ENCODE measurements around the gene UBFD1.
"Not testable (repeated sequence)": the region's sequence is repeated elsewhere in the genome, so short reads cannot be mapped to it uniquely, and the experiment has no call there.

Gene UBFD1

DNA sequence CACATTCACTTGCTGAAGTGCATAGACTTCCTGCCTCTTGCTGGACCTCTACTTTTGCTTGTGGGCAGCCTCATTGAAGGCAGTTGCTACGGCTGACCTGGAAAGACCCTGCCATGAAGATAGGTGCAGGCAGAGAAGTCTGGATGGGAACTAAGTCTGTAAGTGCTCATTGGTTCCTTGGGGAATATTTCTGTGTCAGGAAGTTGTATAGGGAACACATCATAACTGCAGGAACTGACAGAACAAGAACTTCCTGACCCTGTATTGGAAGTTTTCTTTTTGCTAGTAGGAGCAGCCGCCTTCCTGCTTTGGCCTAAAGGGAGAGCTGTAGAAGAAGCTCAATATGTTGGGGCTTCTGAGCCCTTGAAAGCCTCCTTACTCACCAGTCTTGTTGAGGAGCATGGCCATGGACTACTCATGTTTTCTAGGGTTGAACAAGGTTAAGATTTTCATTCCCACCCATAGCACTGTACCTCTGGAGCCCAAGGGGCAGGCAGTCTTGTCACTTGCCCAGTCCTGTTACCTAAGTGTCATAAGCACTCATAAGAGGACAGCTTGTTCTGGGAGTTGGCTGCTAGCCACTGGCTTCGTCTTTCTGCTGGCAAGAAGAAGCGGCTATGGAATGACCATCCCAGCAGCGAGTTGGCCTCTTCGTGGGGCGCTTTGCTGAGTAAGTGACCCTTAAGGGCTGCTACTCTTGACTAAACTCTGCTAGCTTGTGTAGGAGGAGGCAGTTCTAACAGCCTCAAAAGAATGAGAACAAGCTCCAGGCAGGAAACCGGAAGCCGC, 7.2 kb downstream of the UBFD1 start:
- DNase-seq (ENCODE audit: low read depth in 1 of 2, low spot score in 1 of 2): no peak

DNA sequence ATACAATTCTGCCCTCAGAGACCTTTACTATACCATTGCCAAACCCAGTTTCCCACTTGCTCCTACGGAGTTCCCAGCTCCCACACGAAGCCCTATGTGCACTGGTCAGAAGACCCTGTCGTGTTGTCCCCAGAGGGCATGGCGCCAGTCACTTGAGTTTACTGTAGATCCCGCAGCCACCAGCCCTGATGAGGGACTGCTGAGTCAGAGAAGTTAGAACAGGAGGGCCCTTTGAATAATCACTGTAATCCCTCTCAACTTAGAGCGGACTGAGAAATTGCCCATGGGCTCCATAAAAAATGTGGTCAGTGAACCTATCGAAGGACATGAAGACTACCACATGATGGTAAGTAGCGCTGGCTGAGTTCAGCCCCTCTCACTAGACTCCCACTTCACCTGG, 9.2 kb downstream of the UBFD1 start:
- DNase-seq (ENCODE audit: low read depth in 1 of 2, low spot score in 1 of 2): no peak

DNA sequence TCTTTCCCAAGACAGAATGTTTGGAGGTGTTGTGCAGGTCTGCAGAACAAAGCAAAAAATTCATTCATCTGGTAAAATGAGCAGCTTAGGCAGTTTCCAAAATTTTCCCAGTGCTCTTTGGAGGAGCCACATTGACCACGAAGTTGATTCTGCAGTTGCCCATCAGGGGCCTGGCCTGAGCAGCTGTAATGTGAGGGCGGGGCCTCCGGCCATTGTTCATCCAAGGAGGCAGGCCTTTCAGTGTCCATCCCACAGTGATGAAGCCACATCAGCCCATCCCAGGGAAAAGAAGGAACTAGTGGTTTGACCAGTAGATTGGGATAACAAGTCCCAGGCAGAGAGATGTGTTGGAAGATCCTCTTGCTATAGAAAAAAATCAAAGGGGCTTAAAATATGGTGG, 10.1 kb downstream of the UBFD1 start:
- no peak for DNase-seq (ENCODE audit: low read depth in 1 of 2, low spot score in 1 of 2)

DNA sequence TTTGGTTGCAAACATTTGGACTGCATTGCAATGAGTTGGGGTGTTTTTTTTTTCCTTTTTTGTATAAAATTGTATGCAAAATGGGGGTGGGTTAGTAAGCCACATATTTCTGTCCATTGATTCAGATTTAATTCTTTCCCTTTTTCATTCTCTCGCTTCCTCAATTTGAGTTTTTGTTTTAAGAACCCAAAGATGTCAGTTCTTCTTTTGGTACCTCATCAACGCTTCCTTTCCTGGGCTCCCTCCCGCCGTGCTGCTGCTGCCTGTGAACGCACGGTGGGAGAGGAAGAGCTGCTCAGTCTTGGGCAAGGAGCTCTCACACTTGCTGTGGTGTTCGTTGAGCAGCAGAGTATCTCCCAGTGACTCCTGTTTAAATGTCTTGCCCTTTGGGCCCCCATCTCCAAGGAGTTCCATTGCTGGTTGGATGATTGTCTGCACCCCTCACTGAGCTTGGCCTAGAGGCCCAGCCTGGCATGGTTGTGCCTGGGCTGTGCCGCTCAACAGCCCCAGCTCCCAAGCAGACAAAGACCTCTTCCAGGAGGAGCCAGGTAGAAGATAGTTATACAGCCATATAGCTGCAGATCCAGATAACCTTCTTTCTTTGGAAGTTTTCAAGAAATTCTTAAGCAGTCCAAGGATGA, 13.6 kb downstream of the UBFD1 start:
- DNase-seq (ENCODE audit: low read depth in 1 of 2, low spot score in 1 of 2): no peak

DNA sequence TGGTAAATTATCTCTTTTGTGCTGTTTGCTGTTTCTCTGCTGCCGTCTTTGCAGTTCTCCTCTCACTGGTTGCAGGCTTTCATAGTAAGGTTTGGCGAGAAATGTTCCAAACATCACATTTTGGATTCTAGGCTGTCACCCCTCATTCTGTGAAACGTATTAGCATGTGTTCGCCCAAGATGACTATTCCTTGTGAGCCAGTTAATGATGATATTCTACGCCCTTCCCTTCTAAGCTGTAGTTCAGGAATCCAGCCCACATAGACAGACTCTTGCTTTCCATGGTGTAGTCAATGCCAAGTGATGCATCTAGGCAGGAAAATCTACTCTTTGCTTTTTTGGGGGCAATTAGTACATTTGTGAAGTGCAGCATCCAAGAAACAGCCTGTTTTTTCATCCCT, 14.4 kb downstream of the UBFD1 start:
- no peak for DNase-seq (ENCODE audit: low read depth in 1 of 2, low spot score in 1 of 2)

DNA sequence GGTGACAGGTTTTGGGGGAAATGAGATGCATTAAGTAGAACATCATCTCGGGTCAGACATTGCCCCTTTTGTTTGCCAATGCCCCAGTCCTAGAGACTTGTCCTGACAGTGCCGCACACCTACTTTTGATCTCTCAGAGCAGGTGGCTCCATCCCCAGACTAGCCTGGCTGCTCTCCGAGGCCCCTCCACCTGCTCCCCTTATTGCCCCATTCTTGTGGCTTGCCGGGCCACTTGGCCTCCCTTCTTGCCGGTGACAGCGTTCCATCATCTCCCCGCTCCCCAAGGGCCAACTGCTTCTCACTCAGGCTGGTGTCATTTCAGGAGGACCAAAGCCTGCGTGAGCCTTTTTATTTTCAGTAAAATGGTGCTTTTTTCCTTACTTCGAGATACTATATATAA, 14.9 kb downstream of the UBFD1 start:
- DNase-seq (ENCODE audit: low read depth in 1 of 2, low spot score in 1 of 2): no peak

DNA sequence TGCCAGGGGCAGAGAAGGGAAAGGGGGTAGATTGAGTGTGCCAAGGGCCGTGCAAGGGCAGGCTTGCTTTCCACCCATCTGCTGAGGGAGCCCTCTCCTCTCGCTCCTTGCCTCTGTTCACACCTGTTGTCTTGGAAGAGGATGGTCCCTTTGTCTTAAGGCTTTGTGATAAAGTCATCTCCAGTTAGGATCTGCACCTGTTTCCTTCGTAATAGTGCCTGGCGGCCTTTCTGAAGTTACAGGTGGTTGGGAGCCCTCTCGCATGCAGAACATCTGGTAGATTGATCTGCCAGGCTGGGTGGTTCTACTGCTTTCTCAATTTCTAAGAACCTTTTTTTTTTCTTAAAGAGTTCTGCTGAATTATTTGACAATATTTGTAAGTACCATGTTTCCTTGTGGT, 16.3 kb downstream of the UBFD1 start:
- no peak for DNase-seq (ENCODE audit: low read depth in 1 of 2, low spot score in 1 of 2)

DNA sequence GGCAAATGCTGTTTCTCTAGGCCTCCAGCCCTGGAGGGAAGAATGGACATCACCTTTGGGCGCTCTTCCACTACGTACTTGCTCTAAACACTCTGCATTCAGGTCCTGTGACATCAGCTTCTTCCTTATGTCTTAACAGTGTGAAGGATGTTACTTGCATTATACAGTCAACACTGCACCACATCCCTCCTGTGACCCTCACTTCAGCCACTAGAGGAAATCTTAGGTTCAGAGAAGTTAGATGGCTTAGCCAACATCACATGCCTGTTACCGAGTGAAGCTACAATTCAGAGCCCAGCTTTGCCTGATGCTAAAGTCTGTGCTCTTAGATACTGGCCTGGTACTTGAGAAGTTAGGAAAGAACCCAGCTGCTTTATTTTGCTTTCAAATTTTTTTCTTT, 18.3 kb downstream of the UBFD1 start:
- no peak for DNase-seq (ENCODE audit: low read depth in 1 of 2, low spot score in 1 of 2)

DNA sequence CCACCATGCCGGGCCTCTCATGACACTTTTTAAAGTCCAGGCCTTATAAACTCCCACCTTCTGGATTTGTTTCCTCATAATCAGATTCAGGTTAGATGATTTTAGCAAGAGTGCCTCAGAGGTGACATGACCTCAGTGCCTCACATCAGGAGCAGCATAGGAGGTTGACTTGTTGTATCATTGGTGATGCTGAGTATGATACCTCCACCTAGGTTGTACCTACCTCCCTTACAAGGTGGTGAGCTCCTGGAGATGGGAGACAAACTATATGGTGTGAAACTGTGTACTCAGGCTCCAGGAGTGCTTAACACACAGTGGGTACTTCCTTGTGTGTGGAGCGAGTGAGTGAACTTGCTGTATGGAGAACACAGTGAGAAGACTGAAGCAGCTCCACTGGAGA, 20.0 kb downstream of the UBFD1 start:
- no peak for DNase-seq (ENCODE audit: low read depth in 1 of 2, low spot score in 1 of 2)

DNA sequence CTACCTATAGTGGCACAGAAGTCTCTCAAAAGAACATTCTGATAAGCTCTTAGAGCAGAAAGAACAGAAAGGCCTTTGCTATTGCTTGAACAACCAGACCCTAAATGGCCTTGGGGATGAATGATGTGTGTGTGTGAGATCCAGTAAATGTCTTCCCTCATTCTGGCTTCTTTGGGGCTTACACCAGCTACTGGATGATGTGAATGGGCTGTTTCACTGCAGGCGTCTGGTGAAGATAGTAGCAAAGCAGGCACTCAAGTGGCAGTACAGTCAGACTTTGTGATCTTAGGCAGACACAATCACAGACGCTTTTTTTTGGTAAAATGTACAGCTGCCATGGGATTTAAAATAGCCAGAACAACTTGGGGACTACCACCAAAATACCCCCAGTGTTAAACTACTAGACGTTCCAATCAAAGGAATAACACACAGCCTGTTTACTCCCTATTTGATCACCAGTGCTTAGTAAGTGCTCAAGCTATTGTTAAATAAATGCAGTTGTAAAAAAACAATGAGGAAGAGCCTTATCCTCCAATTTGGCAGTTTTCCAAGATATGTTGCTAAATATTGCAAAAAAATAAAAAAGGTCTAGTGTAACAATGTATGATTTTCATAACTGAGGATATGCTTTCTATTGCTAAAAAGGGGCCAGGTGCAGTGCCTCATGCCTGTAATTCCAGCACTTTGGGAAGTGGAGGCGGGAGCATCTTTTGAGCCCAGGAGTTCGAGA, 20.7 kb downstream of the UBFD1 start:
- DNase-seq (ENCODE audit: low read depth in 1 of 2, low spot score in 1 of 2): no peak

DNA sequence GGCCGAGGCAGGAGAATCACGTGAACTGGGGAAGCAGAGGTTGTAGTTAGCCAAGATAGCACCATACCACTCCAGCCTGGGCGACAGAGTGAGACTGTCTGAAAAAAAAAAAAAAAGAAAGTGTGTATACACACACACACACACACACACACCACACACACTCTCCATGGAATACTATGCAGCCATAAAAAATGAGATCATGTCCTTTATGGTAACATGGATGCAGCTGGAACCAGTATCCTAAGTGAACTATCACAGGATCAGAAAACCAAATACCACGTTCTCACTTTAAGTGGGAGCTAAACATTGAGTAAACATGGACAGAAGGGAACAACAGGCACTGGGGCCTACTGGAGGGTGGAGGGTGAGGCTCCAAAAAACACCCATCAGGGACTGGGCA, 21.8 kb downstream of the UBFD1 start:
- DNase-seq (ENCODE audit: low read depth in 1 of 2, low spot score in 1 of 2): no peak

DNA sequence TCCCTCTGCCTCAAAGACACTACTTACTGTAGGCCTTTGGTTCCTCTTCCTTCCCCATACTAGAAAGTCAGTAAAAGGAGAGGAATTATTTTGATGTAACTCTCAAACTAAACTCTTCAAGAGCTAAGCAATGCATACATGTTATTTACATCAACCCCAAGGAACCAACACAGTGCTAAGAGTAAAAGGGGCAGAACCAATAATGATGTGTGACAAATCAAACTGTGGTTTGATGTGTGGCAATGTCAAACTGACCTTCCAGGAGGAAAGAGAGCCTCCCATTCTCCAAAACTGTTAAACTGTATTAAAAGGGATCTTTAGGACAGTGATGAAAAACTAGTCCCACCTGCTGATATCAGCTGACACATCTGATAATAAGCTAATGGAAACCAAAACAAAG, 22.9 kb downstream of the UBFD1 start:
- DNase-seq (ENCODE audit: low read depth in 1 of 2, low spot score in 1 of 2): no peak

DNA sequence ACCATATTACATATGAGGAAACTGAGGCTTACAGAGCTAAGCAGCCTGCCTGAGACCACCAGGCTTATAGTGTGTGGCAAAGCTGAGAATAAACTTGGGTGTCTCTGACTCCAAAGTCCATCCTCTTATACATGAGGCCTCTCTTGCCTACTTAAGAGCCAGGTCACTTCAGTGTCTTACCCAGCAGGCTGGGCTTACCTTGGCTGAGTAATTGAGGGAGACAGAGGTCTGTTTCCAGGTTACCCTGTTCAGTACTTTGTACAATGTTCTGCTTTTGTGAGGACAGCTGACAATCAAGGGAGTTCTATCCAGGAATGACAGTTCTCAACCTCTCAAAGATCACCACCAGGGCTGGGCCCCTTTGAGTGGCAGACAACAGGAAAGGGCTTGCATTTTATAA, 24.2 kb downstream of the UBFD1 start:
- DNase-seq (ENCODE audit: low read depth in 1 of 2, low spot score in 1 of 2): no peak

DNA sequence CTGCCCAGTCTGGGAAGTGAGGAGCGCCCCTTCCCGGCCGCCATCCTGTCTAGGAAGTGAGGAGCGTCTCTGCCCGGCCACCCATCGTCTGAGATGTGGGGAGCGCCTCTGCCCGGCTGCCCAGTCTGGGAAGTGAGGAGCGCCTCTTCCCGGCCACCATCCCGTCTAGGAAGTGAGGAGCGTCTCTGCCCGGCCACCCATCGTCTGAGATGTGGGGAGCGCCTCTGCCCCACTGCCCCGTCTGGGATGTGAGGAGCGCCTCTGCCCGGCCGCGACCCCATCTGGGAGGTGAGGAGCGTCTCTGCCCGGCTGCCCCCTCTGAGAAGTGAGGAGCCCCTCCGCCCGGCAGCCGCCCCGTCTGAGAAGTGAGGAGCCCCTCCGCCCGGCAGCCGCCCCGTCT, 25.7 kb downstream of the UBFD1 start:
- DNase-seq (ENCODE audit: low read depth in 1 of 2, low spot score in 1 of 2): not testable (repeated sequence)

DNA sequence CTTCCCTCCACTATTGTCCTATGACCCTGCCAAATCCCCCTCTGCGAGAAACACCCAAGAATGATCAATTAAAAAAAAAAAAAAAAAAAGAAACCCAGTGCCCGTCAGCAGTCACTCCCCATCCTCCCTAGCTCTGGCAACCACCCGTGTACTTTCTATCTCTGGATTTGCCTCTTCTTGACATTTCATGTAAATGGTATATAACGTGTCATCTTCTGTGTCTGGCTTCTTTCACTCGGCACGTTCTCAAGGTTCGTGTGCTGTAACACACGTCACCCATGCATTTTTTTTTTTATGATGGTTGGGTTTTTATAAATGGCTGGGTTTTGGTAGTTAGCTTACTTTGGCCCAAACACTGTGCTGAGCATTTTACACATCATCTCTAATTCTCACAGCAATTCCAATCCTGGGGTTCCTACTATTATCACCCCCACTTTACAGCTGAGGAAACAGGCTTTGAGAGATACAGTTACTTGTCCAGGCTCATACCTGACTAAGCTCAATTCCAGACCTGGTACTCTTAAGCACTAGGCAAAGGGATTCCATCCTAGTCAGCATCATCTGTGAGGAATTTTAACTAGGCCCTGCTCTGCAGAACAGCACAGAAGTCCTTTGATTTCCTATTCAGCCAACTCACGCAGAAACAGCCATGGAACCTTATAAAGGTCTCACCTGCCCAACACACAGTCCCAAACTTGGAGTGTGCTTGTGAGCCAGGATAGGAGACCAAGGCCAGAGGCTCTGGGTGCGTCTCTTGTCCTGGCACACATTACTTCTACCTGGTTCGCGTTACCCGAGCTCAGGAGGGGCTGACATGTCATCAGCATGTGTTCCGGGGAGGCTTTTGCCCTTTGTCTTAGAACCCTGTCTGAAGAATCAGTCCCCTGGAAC, 26.9 kb downstream of the UBFD1 start:
- no peak for DNase-seq (ENCODE audit: low read depth in 1 of 2, low spot score in 1 of 2)

DNA sequence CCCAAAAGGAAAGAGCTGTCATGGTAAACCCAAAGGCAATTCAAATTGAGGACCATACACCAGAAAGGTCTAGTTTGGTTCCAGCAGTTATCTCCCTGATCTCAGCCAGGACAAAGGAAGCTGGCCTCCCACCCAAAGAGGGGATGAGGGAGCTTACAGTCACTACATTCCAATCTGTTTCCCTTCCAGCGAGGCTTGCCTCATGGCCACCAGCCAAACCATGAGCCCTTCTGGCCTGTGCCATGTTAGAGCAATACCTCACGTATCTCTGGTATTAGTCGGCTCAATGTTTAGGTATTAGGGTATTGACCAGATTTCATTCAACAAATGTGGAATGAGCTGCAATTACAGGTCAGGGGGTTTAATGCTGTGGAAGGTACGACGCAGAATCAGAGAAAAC, 30.2 kb downstream of the UBFD1 start:
- no peak for DNase-seq (ENCODE audit: low read depth in 1 of 2, low spot score in 1 of 2)

DNA sequence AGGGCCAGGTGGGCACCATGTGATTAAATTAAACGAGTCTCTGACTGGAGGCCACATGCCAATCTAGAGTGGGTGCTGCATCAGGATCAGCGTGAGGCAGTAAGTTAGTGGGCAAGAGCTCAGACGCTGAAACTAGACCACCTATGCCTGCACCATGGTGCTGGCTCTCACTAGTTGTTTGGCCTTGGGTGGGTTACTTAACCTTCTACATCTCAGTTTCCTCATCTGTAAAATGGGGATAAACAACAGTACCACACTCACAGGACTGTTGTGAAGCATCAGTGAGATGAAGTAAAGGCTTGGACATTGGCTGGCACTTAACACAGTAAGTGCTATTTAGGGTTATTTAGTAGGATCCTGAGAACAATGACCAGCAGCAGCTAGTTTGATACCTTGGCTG, 32.7 kb downstream of the UBFD1 start:
- no peak for DNase-seq (ENCODE audit: low read depth in 1 of 2, low spot score in 1 of 2)

DNA sequence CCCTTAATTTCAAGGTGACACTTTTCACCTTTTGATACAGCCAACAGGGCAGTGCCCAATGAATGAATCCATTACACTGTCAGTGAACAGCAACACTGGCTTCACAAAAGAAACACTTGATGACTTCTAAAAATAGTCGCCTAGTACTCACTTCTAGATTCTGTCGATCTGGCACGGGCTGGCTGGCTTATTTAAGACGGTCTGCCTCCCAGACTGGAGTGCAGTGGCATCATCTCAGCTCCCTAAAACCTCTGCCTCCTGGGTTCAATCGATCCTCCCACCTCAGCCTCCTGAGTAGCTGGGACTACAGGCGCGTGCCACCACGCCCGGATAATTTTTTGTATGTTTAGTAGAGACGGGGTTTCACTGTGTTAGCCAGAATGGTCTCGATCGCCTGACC, 36.7 kb downstream of the UBFD1 start:
- no peak for DNase-seq (ENCODE audit: low read depth in 1 of 2, low spot score in 1 of 2)

DNA sequence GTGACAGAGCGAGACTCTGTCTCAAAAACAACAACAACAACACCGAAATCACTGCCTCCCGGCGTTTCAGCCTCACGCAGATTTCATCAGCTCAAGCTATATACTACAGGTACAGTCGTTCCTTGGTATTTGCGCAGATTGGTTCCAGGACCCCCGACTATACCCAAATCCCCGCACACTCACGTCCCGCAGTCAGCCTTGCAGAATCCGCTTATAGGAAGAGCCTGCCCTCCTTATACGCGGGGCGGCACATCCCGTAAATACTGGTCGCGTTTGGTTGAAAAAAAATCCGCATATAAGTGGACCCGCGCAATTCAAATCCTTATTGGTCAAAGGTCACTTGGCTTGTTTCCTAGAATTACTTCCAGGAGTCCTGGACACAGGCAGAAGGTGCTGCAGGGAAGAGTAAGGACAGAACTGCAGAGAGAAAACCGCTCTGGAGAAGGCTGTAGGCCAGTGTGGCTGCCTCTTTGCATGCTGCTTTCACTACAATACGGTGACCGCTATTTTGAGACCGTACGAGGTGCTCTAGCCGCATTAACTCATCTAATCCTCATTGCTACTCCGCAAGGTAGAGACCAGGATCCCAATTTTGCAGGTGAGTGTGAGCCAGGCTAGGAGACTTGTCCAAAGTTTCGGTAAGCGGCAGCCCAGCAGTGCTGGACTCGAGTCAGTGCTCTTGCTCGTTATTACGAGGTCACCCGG, 37.9 kb downstream of the UBFD1 start:
- no peak for DNase-seq (ENCODE audit: low read depth in 1 of 2, low spot score in 1 of 2)

DNA sequence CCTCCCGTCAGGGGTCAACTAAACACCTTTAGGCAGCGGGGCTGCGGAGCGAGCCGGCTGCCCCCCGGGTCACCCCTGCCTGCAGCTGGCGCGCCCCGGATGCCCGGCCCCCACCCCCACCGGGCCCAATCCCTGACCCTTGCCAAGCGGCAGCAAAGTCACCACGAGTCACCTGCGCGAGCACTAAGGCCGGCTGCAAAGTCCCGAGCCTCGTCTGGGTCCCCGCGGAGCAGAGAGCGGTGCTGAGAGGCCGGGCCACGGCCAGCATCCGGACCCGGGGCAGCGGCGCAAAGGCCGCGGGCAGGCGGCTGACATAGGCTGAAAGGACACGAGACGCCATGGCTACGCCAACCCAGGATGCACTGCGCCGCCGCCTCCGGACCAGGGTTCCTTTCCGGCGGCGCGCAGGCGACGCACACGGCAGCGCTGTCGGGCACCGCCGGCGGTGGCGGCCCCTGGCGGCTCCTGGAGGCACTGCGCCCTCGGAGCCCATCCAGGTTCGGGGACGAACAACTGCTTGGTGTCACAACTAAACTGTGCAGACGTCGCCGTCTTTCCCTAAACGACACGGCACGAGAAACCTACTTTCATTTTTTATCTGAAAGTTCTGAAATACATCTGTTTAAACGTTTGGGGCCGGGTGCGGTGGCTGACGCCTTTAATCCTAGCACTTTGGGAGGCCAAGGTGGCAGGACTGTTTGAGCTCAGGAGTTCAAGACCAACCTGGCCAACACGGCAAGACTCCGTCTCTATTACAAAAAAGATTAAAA, 38.6 kb downstream of the UBFD1 start, which contains the start of gene NDUFAB1:
Gene NDUFAB1 (minus strand): TSS at position 366 of the 770 bp plus-strand sequence. CDS start 26 bp downstream, at position 340.
- peak; percentile 86 to 88 for DNase-seq (ENCODE audit: low read depth in 1 of 2, low spot score in 1 of 2)

Data from activated T-helper 1 cell treated with anti-CD3 and anti-CD28 coated beads, Interleukin-2, amount 50 U/mL, for 16 hours (primary cell).